ENCODE results near the gene SLC2A3.

GRCh38 chr12:7899755-7900154 is 36.2 kb downstream of the SLC2A3 start:
- no peak for TF ChIP-seq EZH2 (IDR thresholded peaks at IDR 0.05)
- no peak for TF ChIP-seq POLR2AphosphoS5 (IDR thresholded peaks at IDR 0.05; ENCODE audit: borderline replicate concordance, low read depth, low read length)
- no peak for TF ChIP-seq FOXP2 (optimal IDR thresholded peaks at IDR 0.05; ENCODE audit: control extremely low read depth, extremely low read length, insufficient read depth)
